HCT116 (cell line): ENCODE data around the gene VASN. TPM values are rescaled to one million over a fixed set of nuclear protein-coding genes. Genes with fewer than 3 reads are reported as not detected.

Source experiments
- ATAC-seq: fragments of 200-7000 bp; cut with Tn5 transposase; 2 replicates; pipeline ENCODE4 v1.9.1; 2020; ENCODE audit warnings: mild to moderate bottlenecking, moderate library complexity
- BruUV-seq: library from RNA; stranded (reverse); fragments of 400-500 nt; replicated peaks from 2 replicates; lab custom pipeline; 2021; lab: Mats Ljungman, UMichigan
- CTCF ChIA-PET: fragments of 300-600 bp; sonication (Branson Sonifier 250); formaldehyde crosslinking; loops from one replicate; lab custom pipeline; 2021; ENCODE audit warnings: antibody characterized with exemption; lab: Charles Lee
- POLR2A ChIA-PET: fragments of 300-600, 350-600 bp; sonication (Branson Sonifier 250); formaldehyde crosslinking; loops from one replicate; lab custom pipeline; 2021; ENCODE audit warnings: antibody characterized with exemption; lab: Charles Lee
- RAD21 ChIA-PET, 2 experiments: fragments of 300-600 bp; sonication (Branson Sonifier 250); formaldehyde crosslinking; loops; one replicate each; lab custom pipeline; 2023; ENCODE audit warnings: low total read pairs in 2 of 2; ENCODE audit not compliant: uncharacterized antibody in 2 of 2, unreplicated experiment in 2 of 2, low non-redundant PET in 1 of 2; lab: Charles Lee
- DNase-seq: peaks from one replicate; pipeline ENCODE4 v3.0.0-alpha.2; 2010; ENCODE audit warnings: low read depth, low spot score
- H2AFZ ChIP-seq: fragments of 200-600 bp; shearing (Covaris generic), sonication (generic); 2 replicates; pipeline ENCODE4 v1.6.1; 2017; ENCODE audit warnings: low read depth, mixed run types, mixed read lengths, antibody characterized with exemption, low read length; ENCODE audit not compliant: poor library complexity, severe bottlenecking
- H3K27ac ChIP-seq: 2 replicates; pipeline ENCODE4 v1.5.1; 2012; ENCODE audit warnings: low read depth, low read length
- H3K27me3 ChIP-seq: fragments of 200-600 bp; sonication (generic); 2 replicates; pipeline ENCODE4 v1.6.1; 2016; ENCODE audit warnings: mixed run types, low read length, mixed read lengths; ENCODE audit not compliant: insufficient read depth
- H3K36me3 ChIP-seq, 2 experiments: fragments of 200-500 bp in 1 of 2; fragments of 200-600 bp in 1 of 2; sonication (Bioruptor generic) in 1 of 2; sonication (generic) in 1 of 2; 2 replicates each; pipeline versions ENCODE4 v1.5.1 to v1.6.1; 2014 to 2016; ENCODE audit warnings: low read length in 2 of 2, inconsistent platforms in 1 of 2, mixed read lengths in 1 of 2, mixed run types in 1 of 2; ENCODE audit not compliant: insufficient read depth in 2 of 2, control insufficient read depth in 1 of 2
- H3K4me1 ChIP-seq, 2 experiments: fragments of 200-600 bp in 1 of 2; sonication (generic) in 1 of 2; 2 replicates each; pipeline versions ENCODE4 v1.5.1 to v1.6.1; 2012 to 2017; ENCODE audit warnings: low read length in 2 of 2, inconsistent platforms in 1 of 2, mild to moderate bottlenecking in 1 of 2, mixed read lengths in 1 of 2, mixed run types in 1 of 2, moderate library complexity in 1 of 2; ENCODE audit not compliant: insufficient read depth in 2 of 2, control insufficient read depth in 1 of 2
- H3K4me2 ChIP-seq: fragments of 200-600 bp; sonication (generic); 2 replicates; pipeline ENCODE4 v1.6.1; 2017; ENCODE audit warnings: mixed run types, low read length, mixed read lengths
- H3K4me3 ChIP-seq, 2 experiments: fragments of 200-600 bp in 1 of 2; sonication (generic) in 1 of 2; replicated peaks in 1 of 2; 2 replicates each; pipeline ENCODE4 v1.5.1; 2011 to 2016; ENCODE audit warnings: low read length in 2 of 2, control low read depth in 1 of 2, low read depth in 1 of 2, mild to moderate bottlenecking in 1 of 2, mixed read lengths in 1 of 2, mixed run types in 1 of 2
- H3K79me2 ChIP-seq: fragments of 200-600 bp; sonication (generic); 2 replicates; pipeline ENCODE4 v1.6.1; 2017; ENCODE audit warnings: mild to moderate bottlenecking, mixed run types, low read length, moderate library complexity, mixed read lengths; ENCODE audit not compliant: insufficient read depth
- H3K9ac ChIP-seq: fragments of 200-600 bp; sonication (generic); 2 replicates; pipeline ENCODE4 v1.6.1; 2016; ENCODE audit warnings: low read length, mixed read lengths
- H3K9me2 ChIP-seq: fragments of 200-600 bp; sonication (generic), shearing (Covaris generic); 2 replicates; pipeline ENCODE4 v1.6.1; 2017; ENCODE audit warnings: mixed run types, mild to moderate bottlenecking, moderate library complexity; ENCODE audit not compliant: insufficient read depth
- H3K9me3 ChIP-seq, 2 experiments: fragments of 200-500 bp in 1 of 2; fragments of 200-600 bp in 1 of 2; sonication (Bioruptor generic) in 1 of 2; sonication (generic) in 1 of 2; 2 replicates each; pipeline ENCODE4 v1.6.1; 2014 to 2017; ENCODE audit warnings: low read length in 2 of 2, mixed read lengths in 2 of 2, inconsistent platforms in 1 of 2, low read depth in 1 of 2, mild to moderate bottlenecking in 1 of 2, mixed run types in 1 of 2, moderate library complexity in 1 of 2; ENCODE audit not compliant: control insufficient read depth in 1 of 2, insufficient read depth in 1 of 2
- H4K20me1 ChIP-seq: fragments of 200-600 bp; sonication (generic), shearing (Covaris generic); 2 replicates; pipeline ENCODE4 v1.6.1; 2017; ENCODE audit warnings: mixed run types, mild to moderate bottlenecking, moderate library complexity; ENCODE audit not compliant: insufficient read depth
- CEBPB ChIP-seq: IDR thresholded peaks from 2 replicates; pipeline ENCODE4 v1.6.1; 2012; ENCODE audit warnings: low read depth
- EGR1 ChIP-seq: IDR thresholded peaks from 2 replicates; pipeline ENCODE4 v1.6.1; 2012; ENCODE audit warnings: low read depth
- ELF1 ChIP-seq: IDR thresholded peaks from 2 replicates; pipeline ENCODE4 v1.6.1; 2012; ENCODE audit warnings: low read depth, borderline replicate concordance
- EZH2 ChIP-seq: fragments of 200-600 bp; sonication (generic); IDR thresholded peaks from 2 replicates; pipeline ENCODE4 v1.6.1; 2017; ENCODE audit warnings: antibody characterized with exemption, mixed run types
- EZH2phosphoT487 ChIP-seq: fragments of 200-600 bp; IDR thresholded peaks from 2 replicates; pipeline ENCODE4 v1.6.1; 2018; ENCODE audit warnings: antibody characterized with exemption, borderline replicate concordance
- FOSL1 ChIP-seq: IDR thresholded peaks from 2 replicates; pipeline ENCODE4 v1.6.1; 2012; ENCODE audit warnings: low read depth
- JUND ChIP-seq: IDR thresholded peaks from 2 replicates; pipeline ENCODE4 v1.6.1; 2012
- POLR2A ChIP-seq: IDR thresholded peaks from 2 replicates; pipeline ENCODE4 v1.7.0; 2011; ENCODE audit warnings: borderline replicate concordance; ENCODE audit not compliant: insufficient read depth, insufficient read length; ENCODE audit errors: extremely low read depth
- POLR2AphosphoS5 ChIP-seq: IDR thresholded peaks from 2 replicates; pipeline ENCODE4 v1.6.1; 2011; ENCODE audit warnings: mild to moderate bottlenecking, low read depth, low read length, moderate library complexity
- RAD21 ChIP-seq: IDR thresholded peaks from 2 replicates; pipeline ENCODE4 v1.6.1; 2012; ENCODE audit warnings: low read depth, mild to moderate bottlenecking
- REST ChIP-seq: IDR thresholded peaks from 2 replicates; pipeline ENCODE4 v1.6.1; 2012; ENCODE audit warnings: low read depth
- SIN3A ChIP-seq: IDR thresholded peaks from 2 replicates; pipeline ENCODE4 v1.6.1; 2012; ENCODE audit warnings: low read depth
- SP1 ChIP-seq: IDR thresholded peaks from 2 replicates; pipeline ENCODE4 v1.6.1; 2012; ENCODE audit warnings: low read depth
- SRF ChIP-seq: IDR thresholded peaks from 2 replicates; pipeline ENCODE4 v1.6.1; 2012; ENCODE audit warnings: low read depth
- TCF7L2 ChIP-seq: IDR thresholded peaks from 2 replicates; pipeline ENCODE4 v1.7.0; 2011; ENCODE audit warnings: borderline replicate concordance, inconsistent platforms; ENCODE audit not compliant: insufficient read depth, insufficient read length; ENCODE audit errors: extremely low read depth
- ZNF274 ChIP-seq: fragments of 200-500 bp; sonication (Bioruptor generic); IDR thresholded peaks from 2 replicates; pipeline ENCODE4 v1.6.1; 2014; ENCODE audit warnings: mild to moderate bottlenecking, low read depth, low read length, inconsistent platforms
- intact Hi-C: fragments of 100-400 bp; cut with micrococcal nuclease; formaldehyde crosslinking; loops from 2 replicates; pipeline ENCODE4 v1.10.0; 2022
- total RNA-seq: library from RNA; stranded (reverse); gene quantifications from one replicate; pipeline ENCODE4 v1.2.1, GENCODE V29; 2021; ENCODE audit not compliant: unreplicated experiment
- TF ChIP-seq, protein P1 (sequence below), 3 experiments: fragments of 200-600 bp in 1 of 3; sonication (generic) in 1 of 3; IDR thresholded peaks in 2 of 3; conservative IDR thresholded peaks in 1 of 3; 2 replicates each; pipeline ENCODE4 v1.5.1; 2012 to 2017; ENCODE audit warnings: low read depth in 2 of 3, low read length in 2 of 3, antibody characterized with exemption in 1 of 3, borderline replicate concordance in 1 of 3, control low read depth in 1 of 3, mild to moderate bottlenecking in 1 of 3, mixed read lengths in 1 of 3, mixed run types in 1 of 3, moderate library complexity in 1 of 3; ENCODE audit not compliant: insufficient read depth in 1 of 3
- TF ChIP-seq, protein P2 (sequence below): IDR thresholded peaks from 2 replicates; pipeline ENCODE4 v1.6.1; 2012

Gene VASN
- total RNA-seq, 1 experiment from 2014 or later, result 6.3 TPM

DNA sequence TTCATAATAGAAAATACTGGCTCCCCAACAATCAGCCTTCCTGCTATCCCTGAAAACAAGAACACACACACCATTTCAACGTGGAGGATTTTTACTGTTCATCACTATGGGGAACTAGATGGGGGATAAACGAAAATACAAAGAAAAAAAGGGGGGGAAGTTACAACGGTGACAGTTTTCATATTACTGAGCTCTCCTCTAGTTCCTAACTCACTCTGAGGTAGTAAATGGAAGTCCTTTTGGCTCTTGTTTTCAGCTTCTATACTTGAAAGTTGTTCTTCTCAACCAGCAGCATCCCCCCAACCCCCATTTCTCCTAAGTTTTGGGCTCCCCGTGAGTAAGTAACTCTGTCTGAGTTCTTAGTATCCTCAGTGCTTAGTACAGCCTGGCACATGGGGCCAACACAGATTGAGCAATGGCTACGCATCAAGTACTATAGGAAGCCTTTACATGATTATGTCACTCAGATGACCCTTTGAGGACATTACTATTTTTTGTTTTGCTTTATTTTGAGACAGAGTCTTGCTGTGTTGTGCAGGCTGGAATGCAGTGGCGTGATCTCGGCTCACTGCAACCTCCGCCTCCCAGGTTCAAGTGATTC is 49.0 kb downstream of the VASN start:
- ChIA-PET POLR2A (no interaction called here), RAD21 (no interaction called here)
- Histone ChIP-seq H3K4me1 (peaks cover 3 to 13% of the 10 kb centered on the region in 2 experiments; a peak in 3 of 4 replicates), H3K9me2 (no peaks in the 10 kb centered on the region), H4K20me1 (no peaks in the 10 kb centered on the region), H3K9me3 (no peaks in the 10 kb centered on the region), H2AFZ (no peak overlapping the region), H3K27me3 (no peaks in the 10 kb centered on the region)
- BruUV-seq, result no TSS peak
- TF ChIP-seq ZNF274 (no peak), RAD21 (no peak), FOSL1 (no peak), EZH2phosphoT487 (no peak), EGR1 (no peak), EZH2 (no peak), REST (no peak), POLR2AphosphoS5 (no peak), SP1 (no peak), TCF7L2 (no peak), JUND (no peak), SIN3A (no peak), ELF1 (no peak), POLR2A (no peak), SRF (no peak), CEBPB (no peak)
- TF ChIP-seq, protein P1, sequence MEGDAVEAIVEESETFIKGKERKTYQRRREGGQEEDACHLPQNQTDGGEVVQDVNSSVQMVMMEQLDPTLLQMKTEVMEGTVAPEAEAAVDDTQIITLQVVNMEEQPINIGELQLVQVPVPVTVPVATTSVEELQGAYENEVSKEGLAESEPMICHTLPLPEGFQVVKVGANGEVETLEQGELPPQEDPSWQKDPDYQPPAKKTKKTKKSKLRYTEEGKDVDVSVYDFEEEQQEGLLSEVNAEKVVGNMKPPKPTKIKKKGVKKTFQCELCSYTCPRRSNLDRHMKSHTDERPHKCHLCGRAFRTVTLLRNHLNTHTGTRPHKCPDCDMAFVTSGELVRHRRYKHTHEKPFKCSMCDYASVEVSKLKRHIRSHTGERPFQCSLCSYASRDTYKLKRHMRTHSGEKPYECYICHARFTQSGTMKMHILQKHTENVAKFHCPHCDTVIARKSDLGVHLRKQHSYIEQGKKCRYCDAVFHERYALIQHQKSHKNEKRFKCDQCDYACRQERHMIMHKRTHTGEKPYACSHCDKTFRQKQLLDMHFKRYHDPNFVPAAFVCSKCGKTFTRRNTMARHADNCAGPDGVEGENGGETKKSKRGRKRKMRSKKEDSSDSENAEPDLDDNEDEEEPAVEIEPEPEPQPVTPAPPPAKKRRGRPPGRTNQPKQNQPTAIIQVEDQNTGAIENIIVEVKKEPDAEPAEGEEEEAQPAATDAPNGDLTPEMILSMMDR (IDR thresholded peaks at IDR 0.05 in 2 of 3, conservative IDR thresholded peaks at IDR 0.05 in 1 of 3; ENCODE audit: borderline replicate concordance in 1 of 3, insufficient read depth in 1 of 3, low read depth in 2 of 3, low read length in 2 of 3), result no peak
- TF ChIP-seq, protein P2, sequence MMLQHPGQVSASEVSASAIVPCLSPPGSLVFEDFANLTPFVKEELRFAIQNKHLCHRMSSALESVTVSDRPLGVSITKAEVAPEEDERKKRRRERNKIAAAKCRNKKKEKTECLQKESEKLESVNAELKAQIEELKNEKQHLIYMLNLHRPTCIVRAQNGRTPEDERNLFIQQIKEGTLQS, result no peak
- TF ChIP-seq, all 23 proteins: peak for 0
- Histone ChIP-seq H3K27ac (no peak overlapping the region), H3K79me2 (peaks cover 5% of the 10 kb centered on the region), H3K36me3 (no peaks in the 10 kb centered on the region), H3K4me2 (no peak overlapping the region), H3K9ac (no peak overlapping the region), H3K4me3 (no peak overlapping the region)
- ATAC-seq (no peak), DNase-seq (no peak)
- intact Hi-C loops, result loop anchor here (10.0 kb wide), 1 partner anchor 194 kb away; the partner anchor contains the start of gene UBALD1
- CTCF ChIA-PET, result interaction anchor here (0.7 kb wide), 1 partner anchor 75 kb away, joined by 3 read pairs; no protein-coding TSS in a partner anchor
